DND-41 (cell line): Measurements from ENCODE around the gene ZNF808.
"Not testable (repeated sequence)": the region's sequence is repeated elsewhere in the genome, so short reads cannot be mapped to it uniquely, and the experiment has no call there.

ENCODE experiments used
- ATAC-seq: fragments of 200-7000 bp; cut with Tn5 transposase; 3 replicates; pipeline ENCODE4 v1.9.1; 2021; ENCODE audit warnings: low read depth; ENCODE audit not compliant: insufficient read depth
- DNase-seq: peaks from one replicate; pipeline ENCODE4 v3.0.0-alpha.2; 2020
- H2AFZ ChIP-seq: 2 replicates; pipeline ENCODE4 v1.6.0; 2012; ENCODE audit warnings: low read depth, low read length
- H3K27ac ChIP-seq: 2 replicates; pipeline ENCODE4 v1.5.1; 2012; ENCODE audit warnings: low read length, inconsistent platforms
- H3K27me3 ChIP-seq: fragments of 200-600 bp; sonication (generic); 2 replicates; pipeline ENCODE4 v1.6.0; 2012; ENCODE audit warnings: low read length, mild to moderate bottlenecking, inconsistent platforms; ENCODE audit not compliant: insufficient read depth, poor library complexity
- H3K36me3 ChIP-seq: 2 replicates; pipeline ENCODE4 v1.5.1; 2012; ENCODE audit warnings: low read length, inconsistent platforms; ENCODE audit not compliant: insufficient read depth
- H3K4me1 ChIP-seq: 2 replicates; pipeline ENCODE4 v1.5.1; 2012; ENCODE audit warnings: mild to moderate bottlenecking, low read length; ENCODE audit not compliant: insufficient read depth
- H3K4me2 ChIP-seq: 2 replicates; pipeline ENCODE4 v1.6.0; 2012; ENCODE audit warnings: mild to moderate bottlenecking, moderate library complexity, low read length, inconsistent platforms; ENCODE audit not compliant: insufficient read depth
- H3K4me3 ChIP-seq, 2 experiments: fragments of 200-600 bp in 1 of 2; shearing (Covaris generic) in 1 of 2; 2 replicates each; pipeline ENCODE4 v1.5.1; 2012 to 2016; ENCODE audit warnings: inconsistent platforms in 2 of 2, low read length in 2 of 2, mild to moderate bottlenecking in 2 of 2, low read depth in 1 of 2, moderate library complexity in 1 of 2
- H3K79me2 ChIP-seq: 2 replicates; pipeline ENCODE4 v1.6.0; 2012; ENCODE audit warnings: low read length, inconsistent platforms; ENCODE audit not compliant: insufficient read depth
- H3K9ac ChIP-seq: 2 replicates; pipeline ENCODE4 v1.6.0; 2012; ENCODE audit warnings: low read depth, mild to moderate bottlenecking, inconsistent platforms, low read length, moderate library complexity
- H3K9me3 ChIP-seq: 2 replicates; pipeline ENCODE4 v1.5.1; 2012; ENCODE audit warnings: low read length, moderate library complexity, mild to moderate bottlenecking, inconsistent platforms; ENCODE audit not compliant: insufficient read depth, severe bottlenecking
- H4K20me1 ChIP-seq: 2 replicates; pipeline ENCODE4 v1.6.0; 2012; ENCODE audit warnings: low read length; ENCODE audit not compliant: insufficient read depth
- EZH2 ChIP-seq: IDR thresholded peaks from 3 replicates; pipeline ENCODE4 v1.6.1; 2012; ENCODE audit warnings: borderline replicate concordance, low read depth, mild to moderate bottlenecking, moderate library complexity, low read length, inconsistent platforms; ENCODE audit not compliant: severe bottlenecking
- TF ChIP-seq, protein P1 (sequence below): IDR thresholded peaks from 2 replicates; pipeline ENCODE4 v1.5.1; 2012; ENCODE audit warnings: borderline replicate concordance, low read length, moderate library complexity, mild to moderate bottlenecking; ENCODE audit not compliant: poor library complexity, severe bottlenecking; ENCODE audit errors: extremely low read depth

Gene ZNF808

DNA sequence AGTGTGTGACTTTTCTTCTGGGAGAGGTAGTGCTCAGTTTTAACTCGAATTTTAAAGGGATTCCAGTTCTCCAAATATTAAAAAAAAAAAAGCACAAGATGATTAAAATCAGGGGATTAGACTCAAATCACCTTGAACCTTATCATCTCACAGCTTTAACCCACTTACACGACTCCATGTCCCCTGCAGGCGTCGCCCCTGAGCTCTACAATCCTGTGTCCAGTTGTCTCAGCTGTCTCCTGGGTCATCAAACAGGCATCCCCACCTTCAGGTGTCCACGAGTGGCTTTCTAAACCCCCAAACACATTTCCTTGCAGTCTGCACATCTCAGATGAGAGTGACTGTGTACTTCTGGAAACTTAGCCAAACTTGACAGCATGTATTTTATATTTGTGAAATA lies 14.1 kb downstream of the ZNF808 start:
- no peak overlapping the region for H3K9ac ChIP-seq
- DNase-seq (no peak), ATAC-seq (no peak)
- H3K9me3 ChIP-seq, result no peaks in the 10 kb centered on the region
- no peaks in the 10 kb centered on the region for H3K27me3 ChIP-seq
- peaks cover 12% of the 10 kb centered on the region; the same call in 1 of the 2 replicates for H4K20me1 ChIP-seq
- TF ChIP-seq, protein P1, sequence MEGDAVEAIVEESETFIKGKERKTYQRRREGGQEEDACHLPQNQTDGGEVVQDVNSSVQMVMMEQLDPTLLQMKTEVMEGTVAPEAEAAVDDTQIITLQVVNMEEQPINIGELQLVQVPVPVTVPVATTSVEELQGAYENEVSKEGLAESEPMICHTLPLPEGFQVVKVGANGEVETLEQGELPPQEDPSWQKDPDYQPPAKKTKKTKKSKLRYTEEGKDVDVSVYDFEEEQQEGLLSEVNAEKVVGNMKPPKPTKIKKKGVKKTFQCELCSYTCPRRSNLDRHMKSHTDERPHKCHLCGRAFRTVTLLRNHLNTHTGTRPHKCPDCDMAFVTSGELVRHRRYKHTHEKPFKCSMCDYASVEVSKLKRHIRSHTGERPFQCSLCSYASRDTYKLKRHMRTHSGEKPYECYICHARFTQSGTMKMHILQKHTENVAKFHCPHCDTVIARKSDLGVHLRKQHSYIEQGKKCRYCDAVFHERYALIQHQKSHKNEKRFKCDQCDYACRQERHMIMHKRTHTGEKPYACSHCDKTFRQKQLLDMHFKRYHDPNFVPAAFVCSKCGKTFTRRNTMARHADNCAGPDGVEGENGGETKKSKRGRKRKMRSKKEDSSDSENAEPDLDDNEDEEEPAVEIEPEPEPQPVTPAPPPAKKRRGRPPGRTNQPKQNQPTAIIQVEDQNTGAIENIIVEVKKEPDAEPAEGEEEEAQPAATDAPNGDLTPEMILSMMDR, result no peak
- TF ChIP-seq EZH2, result no peak
- H3K36me3 ChIP-seq, result peaks cover 41% of the 10 kb centered on the region
- H3K79me2 ChIP-seq, result peaks cover 81% of the 10 kb centered on the region
- peaks cover 17% of the 10 kb centered on the region for H3K4me1 ChIP-seq
- no peak overlapping the region for H2AFZ ChIP-seq
- no peak overlapping the region for H3K4me2 ChIP-seq
- no peak overlapping the region for H3K4me3 ChIP-seq
- no peak overlapping the region for H3K27ac ChIP-seq

DNA sequence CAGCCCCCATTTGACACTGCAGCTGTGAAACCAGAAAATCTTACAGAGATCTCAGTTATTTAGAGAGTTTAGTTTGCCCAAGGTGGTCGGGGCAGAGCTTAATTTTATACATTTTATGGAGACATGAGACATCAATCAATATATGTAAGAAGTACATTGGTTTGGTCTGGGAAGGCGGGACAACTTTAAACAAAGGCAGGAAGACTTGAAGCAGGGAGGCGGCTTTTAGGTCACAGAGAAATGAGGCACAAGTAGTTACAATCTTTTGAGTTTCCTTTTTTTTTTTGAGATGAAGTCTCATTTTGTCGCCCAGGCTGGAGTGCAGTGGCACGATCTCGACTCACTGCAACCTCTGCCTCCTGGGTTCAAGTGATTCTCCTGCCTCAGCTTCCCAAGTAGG lies 15.1 kb downstream of the ZNF808 start:
- not testable (repeated sequence) for H3K27me3 ChIP-seq, H3K9me3 ChIP-seq, H3K4me2 ChIP-seq, H2AFZ ChIP-seq, ATAC-seq, H3K4me1 ChIP-seq, H3K9ac ChIP-seq, H3K4me3 ChIP-seq, DNase-seq, H3K27ac ChIP-seq
- Histone ChIP-seq H4K20me1 (peaks cover 10% of the 10 kb centered on the region; the same call in 1 of the 2 replicates), H3K79me2 (peaks cover 74% of the 10 kb centered on the region), H3K36me3 (peaks cover 50% of the 10 kb centered on the region)

DNA sequence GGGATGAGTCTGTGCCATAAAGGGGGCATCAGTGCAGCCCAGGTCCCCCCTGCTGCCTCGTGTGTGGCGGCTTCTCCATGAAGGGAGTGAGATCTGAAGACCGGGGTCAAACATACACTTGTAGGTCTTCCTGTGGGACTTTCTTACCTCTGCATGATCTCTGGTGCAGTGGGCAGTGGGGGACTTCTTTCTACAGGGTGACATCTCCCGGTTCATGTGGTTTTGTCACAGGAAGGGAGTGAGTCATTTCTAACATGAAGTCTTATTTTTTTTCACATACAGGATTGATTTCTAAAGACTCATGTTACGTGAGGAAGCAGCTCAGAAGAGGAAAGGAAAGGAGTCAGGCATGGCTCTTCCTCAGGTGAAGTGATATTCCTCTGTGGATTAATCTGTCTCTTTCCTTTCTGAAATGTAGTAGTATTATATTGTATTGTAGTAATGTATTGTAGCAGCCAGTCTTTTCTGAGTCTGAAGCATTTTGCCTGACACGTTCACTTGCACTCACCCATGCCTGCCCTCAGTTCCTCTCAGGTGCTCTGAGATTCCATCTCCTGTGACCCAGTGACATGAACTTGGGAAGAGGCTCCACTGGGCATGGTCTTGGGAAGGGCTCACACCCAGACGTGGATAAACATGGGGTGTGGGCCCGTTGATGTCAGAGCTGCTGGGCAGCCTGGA lies 15.7 kb downstream of the ZNF808 start:
- DNase-seq (peak; percentile 36), ATAC-seq (peak; percentile 74)
- H3K9ac ChIP-seq, result no peak overlapping the region
- H3K4me2 ChIP-seq, result no peak overlapping the region
- no peaks in the 10 kb centered on the region for H3K27me3 ChIP-seq
- H3K9me3 ChIP-seq, result no peaks in the 10 kb centered on the region
- H3K4me1 ChIP-seq, result peaks cover 8% of the 10 kb centered on the region; the same call in 1 of the 2 replicates
- H4K20me1 ChIP-seq, result peaks cover 10% of the 10 kb centered on the region; the same call in 1 of the 2 replicates
- H3K36me3 ChIP-seq, result peaks cover 56% of the 10 kb centered on the region
- TF ChIP-seq, protein P1, result no peak
- no peak for TF ChIP-seq EZH2
- H2AFZ ChIP-seq, result no peak overlapping the region
- H3K4me3 ChIP-seq, result no peak overlapping the region
- H3K79me2 ChIP-seq, result peaks cover 68% of the 10 kb centered on the region
- no peak overlapping the region for H3K27ac ChIP-seq

DNA sequence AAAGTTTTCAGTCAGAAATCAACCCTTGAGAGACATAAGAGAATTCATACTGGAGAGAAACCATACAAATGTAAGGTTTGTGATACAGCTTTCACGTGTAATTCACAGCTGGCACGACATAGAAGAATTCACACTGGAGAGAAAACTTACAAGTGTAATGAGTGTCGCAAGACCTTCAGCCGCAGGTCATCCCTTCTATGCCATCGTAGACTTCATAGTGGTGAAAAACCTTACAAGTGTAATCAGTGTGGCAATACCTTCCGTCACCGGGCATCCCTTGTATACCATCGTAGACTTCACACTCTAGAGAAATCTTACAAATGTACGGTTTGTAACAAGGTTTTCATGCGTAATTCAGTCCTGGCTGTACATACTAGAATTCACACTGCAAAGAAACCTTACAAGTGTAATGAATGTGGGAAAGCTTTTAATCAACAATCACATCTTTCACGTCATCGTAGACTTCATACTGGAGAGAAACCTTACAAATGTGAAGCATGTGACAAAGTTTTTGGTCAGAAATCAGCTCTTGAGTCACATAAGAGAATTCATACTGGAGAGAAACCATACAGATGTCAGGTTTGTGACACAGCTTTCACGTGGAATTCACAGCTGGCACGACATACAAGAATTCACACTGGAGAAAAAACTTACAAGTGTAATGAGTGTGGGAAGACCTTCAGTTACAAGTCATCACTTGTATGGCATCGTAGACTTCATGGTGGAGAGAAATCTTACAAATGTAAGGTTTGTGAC lies 26.9 kb downstream of the ZNF808 start:
- Histone ChIP-seq H3K4me2 (no peak overlapping the region), H3K4me3 (no peak overlapping the region), H3K27me3 (no peaks in the 10 kb centered on the region), H3K79me2 (peaks cover 11% of the 10 kb centered on the region), H3K4me1 (no peaks in the 10 kb centered on the region), H3K9ac (no peak overlapping the region), H3K27ac (no peak overlapping the region), H3K9me3 (peaks cover 12% of the 10 kb centered on the region), H4K20me1 (no peaks in the 10 kb centered on the region), H3K36me3 (peaks cover 83% of the 10 kb centered on the region), H2AFZ (no peak overlapping the region)
- TF ChIP-seq EZH2, result no peak
- DNase-seq (no peak), ATAC-seq (no peak)
